Measurements from ENCODE around the gene CHST14. TPM values are rescaled to one million over a fixed set of nuclear protein-coding genes. Genes with fewer than 3 reads are reported as not detected.

Gene CHST14
- total and polyA plus RNA-seq, 4 donors, result 9.8 to 20.0 (median 12.0) TPM

GRCh38 chr15:40446144-40446543 is 24.6 kb upstream of the CHST14 start:
- WGBS, 2 donors, result 72 to 83% methylated on average over 3 of the region's 3 CpGs
- DNase-seq, result no peak
- Histone ChIP-seq H3K4me3 (no peak overlapping the region), H3K4me1 (ENCODE audit: control insufficient read depth in 5 of 5, insufficient read depth in 5 of 5, low read length in 5 of 5) (peaks cover 5 to 32% (median 13%) of the 10 kb centered on the region in 5 donors), H3K9me3 (ENCODE audit: control insufficient read depth in 4 of 4, insufficient read depth in 3 of 4, low read length in 3 of 4) (no peaks in the 10 kb centered on the region), H3K9ac (ENCODE audit: insufficient read depth in 1 of 2, low read length in 2 of 2) (no peak overlapping the region), H3K27ac (ENCODE audit: low read depth in 1 of 2, low read length in 1 of 2) (no peak overlapping the region), H3K27me3 (ENCODE audit: control insufficient read depth in 3 of 3, insufficient read depth in 3 of 3, low read length in 2 of 3) (no peaks in the 10 kb centered on the region), H3K36me3 (ENCODE audit: control insufficient read depth in 4 of 4, insufficient read depth in 4 of 4, low read length in 4 of 4) (peaks cover 0 to 2% (median 0%) of the 10 kb centered on the region in 4 donors)
- TF ChIP-seq CTCF (IDR thresholded peaks at IDR 0.05; ENCODE audit: control extremely low read depth, extremely low read depth), result no peak
- ATAC-seq (ENCODE audit: insufficient read depth, low FRiP score), result no peak

GRCh38 chr15:40448354-40448753 is 22.4 kb upstream of the CHST14 start:
- no peak overlapping the region for H3K4me3 ChIP-seq
- no peak overlapping the region for H3K27ac ChIP-seq (ENCODE audit: low read depth in 1 of 2, low read length in 1 of 2)
- ATAC-seq (ENCODE audit: insufficient read depth, low FRiP score) (no peak), DNase-seq (no peak)
- TF ChIP-seq CTCF (IDR thresholded peaks at IDR 0.05; ENCODE audit: control extremely low read depth, extremely low read depth), result no peak
- H3K36me3 ChIP-seq (ENCODE audit: control insufficient read depth in 4 of 4, insufficient read depth in 4 of 4, low read length in 4 of 4), result peaks cover 0 to 2% (median 0%) of the 10 kb centered on the region in 4 donors
- 95 to 96% methylated on average over 4 of the region's 4 CpGs for WGBS, 2 donors
- no peak overlapping the region for H3K9ac ChIP-seq (ENCODE audit: insufficient read depth in 1 of 2, low read length in 2 of 2)
- no peaks in the 10 kb centered on the region for H3K27me3 ChIP-seq (ENCODE audit: control insufficient read depth in 3 of 3, insufficient read depth in 3 of 3, low read length in 2 of 3)
- peaks cover 3 to 22% (median 13%) of the 10 kb centered on the region in 5 donors for H3K4me1 ChIP-seq (ENCODE audit: control insufficient read depth in 5 of 5, insufficient read depth in 5 of 5, low read length in 5 of 5)
- no peaks in the 10 kb centered on the region for H3K9me3 ChIP-seq (ENCODE audit: control insufficient read depth in 4 of 4, insufficient read depth in 3 of 4, low read length in 3 of 4)

- Histone ChIP-seq H3K9ac (ENCODE audit: insufficient read depth in 1 of 2, low read length in 2 of 2) (no peak overlapping the region), H3K27me3 (ENCODE audit: control insufficient read depth in 3 of 3, insufficient read depth in 3 of 3, low read length in 2 of 3) (no peaks in the 10 kb centered on the region), H3K36me3 (ENCODE audit: control insufficient read depth in 4 of 4, insufficient read depth in 4 of 4, low read length in 4 of 4) (peaks cover 0 to 2% (median 0%) of the 10 kb centered on the region in 4 donors), H3K9me3 (ENCODE audit: control insufficient read depth in 4 of 4, insufficient read depth in 3 of 4, low read length in 3 of 4) (no peaks in the 10 kb centered on the region), H3K4me1 (ENCODE audit: control insufficient read depth in 5 of 5, insufficient read depth in 5 of 5, low read length in 5 of 5) (peaks cover 3 to 20% (median 13%) of the 10 kb centered on the region in 5 donors), H3K27ac (ENCODE audit: low read depth in 1 of 2, low read length in 1 of 2) (no peak overlapping the region), H3K4me3 (no peak overlapping the region)
- no peak for TF ChIP-seq CTCF (IDR thresholded peaks at IDR 0.05; ENCODE audit: control extremely low read depth, extremely low read depth)
- DNase-seq (no peak), ATAC-seq (ENCODE audit: insufficient read depth, low FRiP score) (no peak)
These were observed 21.5 kb upstream of the CHST14 start for GRCh38 chr15:40449275-40449674.

GRCh38 chr15:40450047-40450446 is 20.7 kb upstream of the CHST14 start:
- no peak overlapping the region for H3K9ac ChIP-seq (ENCODE audit: insufficient read depth in 1 of 2, low read length in 2 of 2)
- H3K4me3 ChIP-seq, result no peak overlapping the region
- H3K27ac ChIP-seq (ENCODE audit: low read depth in 1 of 2, low read length in 1 of 2), result no peak overlapping the region
- no peaks in the 10 kb centered on the region for H3K9me3 ChIP-seq (ENCODE audit: control insufficient read depth in 4 of 4, insufficient read depth in 3 of 4, low read length in 3 of 4)
- peaks cover 0 to 2% (median 0%) of the 10 kb centered on the region in 4 donors for H3K36me3 ChIP-seq (ENCODE audit: control insufficient read depth in 4 of 4, insufficient read depth in 4 of 4, low read length in 4 of 4)
- WGBS, 2 donors, result 91 to 93% methylated on average over 2 of the region's 2 CpGs
- no peak for DNase-seq
- ATAC-seq (ENCODE audit: insufficient read depth, low FRiP score), result no peak
- TF ChIP-seq CTCF (IDR thresholded peaks at IDR 0.05; ENCODE audit: control extremely low read depth, extremely low read depth), result no peak
- H3K4me1 ChIP-seq (ENCODE audit: control insufficient read depth in 5 of 5, insufficient read depth in 5 of 5, low read length in 5 of 5), result peaks cover 3 to 21% (median 8%) of the 10 kb centered on the region in 5 donors
- no peaks in the 10 kb centered on the region for H3K27me3 ChIP-seq (ENCODE audit: control insufficient read depth in 3 of 3, insufficient read depth in 3 of 3, low read length in 2 of 3)

Measured in lung (tissue), 12 donors.